HG03439 (cell line): Measurements from ENCODE around the gene HS3ST5.
"Not testable (repeated sequence)": the region's sequence is repeated elsewhere in the genome, so short reads cannot be mapped to it uniquely, and the experiment has no call there.

Experiments used
- ATAC-seq: cut with Tn5 transposase; IDR thresholded peaks from one replicate; pipeline ENCODE4 v1.9.1; 2021; ENCODE audit warnings: mild to moderate bottlenecking, moderate library complexity; ENCODE audit not compliant: unreplicated experiment

The HS3ST5 gene

DNA sequence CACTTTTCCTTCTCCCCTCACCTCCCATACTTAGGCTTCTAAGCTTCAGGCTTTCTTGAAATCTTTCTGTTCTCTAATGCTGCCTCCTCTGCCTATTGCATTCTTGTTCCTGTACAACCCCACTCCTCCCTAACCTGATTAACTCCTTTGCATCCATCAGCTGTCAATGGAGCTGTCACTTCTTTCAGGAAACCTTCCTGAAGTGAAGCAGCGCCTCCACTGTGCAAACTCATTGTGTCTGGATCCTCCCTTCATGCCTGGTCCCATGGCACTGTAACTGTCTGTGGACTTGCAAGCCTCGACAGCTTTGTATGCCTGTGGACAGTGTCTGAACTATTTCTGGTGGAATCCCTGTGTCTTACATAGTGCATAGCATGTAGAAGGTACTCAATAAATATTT is 185.0 kb downstream of the HS3ST5 start:
- no peak for ATAC-seq

- no peak for ATAC-seq
Measured at GRCh38 chr6:114155763-114156162, 187.1 kb downstream of the HS3ST5 start.

GRCh38 chr6:114154812-114155211 is 188.0 kb downstream of the HS3ST5 start:
- ATAC-seq, result no peak

DNA sequence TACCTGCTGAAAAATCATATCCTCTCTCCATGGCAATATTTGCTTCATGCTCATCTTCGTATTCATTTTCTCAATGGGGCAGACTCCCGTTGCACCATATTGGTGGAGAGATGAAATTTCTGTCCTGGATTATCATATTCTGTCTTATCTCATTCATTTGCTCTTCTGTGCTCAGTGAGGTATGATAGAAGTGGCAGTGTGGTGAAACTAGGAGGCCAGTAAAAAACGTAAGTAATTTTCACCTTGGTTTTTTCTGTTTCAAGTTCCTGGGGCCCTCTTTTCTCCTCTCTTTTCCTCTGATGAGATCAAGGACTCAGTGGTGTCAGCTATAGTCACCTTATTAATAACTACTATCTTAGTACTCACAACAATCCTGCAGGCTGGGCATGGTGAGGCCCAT is 189.4 kb downstream of the HS3ST5 start:
- ATAC-seq, result no peak

- ATAC-seq, result no peak
Measured at GRCh38 chr6:114151064-114151690, 191.6 kb downstream of the HS3ST5 start.

DNA sequence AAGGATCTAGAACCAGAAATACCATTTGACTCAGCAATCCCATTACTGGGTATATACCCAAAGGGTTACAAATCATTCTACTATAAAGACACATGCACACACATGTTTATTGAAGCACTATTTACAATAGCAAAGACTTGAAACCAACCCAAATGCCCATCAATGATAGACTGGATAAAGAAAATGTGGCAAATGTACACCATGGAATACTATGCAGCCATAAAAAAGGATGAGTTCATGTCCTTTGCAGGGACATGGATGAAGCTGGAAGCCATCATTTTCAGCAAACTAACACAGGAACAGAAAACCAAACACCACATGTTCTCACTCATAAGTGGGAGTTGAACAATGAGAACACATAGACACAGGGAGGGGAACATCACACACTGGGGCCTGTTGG is 193.6 kb downstream of the HS3ST5 start:
- ATAC-seq, result not testable (repeated sequence)

DNA sequence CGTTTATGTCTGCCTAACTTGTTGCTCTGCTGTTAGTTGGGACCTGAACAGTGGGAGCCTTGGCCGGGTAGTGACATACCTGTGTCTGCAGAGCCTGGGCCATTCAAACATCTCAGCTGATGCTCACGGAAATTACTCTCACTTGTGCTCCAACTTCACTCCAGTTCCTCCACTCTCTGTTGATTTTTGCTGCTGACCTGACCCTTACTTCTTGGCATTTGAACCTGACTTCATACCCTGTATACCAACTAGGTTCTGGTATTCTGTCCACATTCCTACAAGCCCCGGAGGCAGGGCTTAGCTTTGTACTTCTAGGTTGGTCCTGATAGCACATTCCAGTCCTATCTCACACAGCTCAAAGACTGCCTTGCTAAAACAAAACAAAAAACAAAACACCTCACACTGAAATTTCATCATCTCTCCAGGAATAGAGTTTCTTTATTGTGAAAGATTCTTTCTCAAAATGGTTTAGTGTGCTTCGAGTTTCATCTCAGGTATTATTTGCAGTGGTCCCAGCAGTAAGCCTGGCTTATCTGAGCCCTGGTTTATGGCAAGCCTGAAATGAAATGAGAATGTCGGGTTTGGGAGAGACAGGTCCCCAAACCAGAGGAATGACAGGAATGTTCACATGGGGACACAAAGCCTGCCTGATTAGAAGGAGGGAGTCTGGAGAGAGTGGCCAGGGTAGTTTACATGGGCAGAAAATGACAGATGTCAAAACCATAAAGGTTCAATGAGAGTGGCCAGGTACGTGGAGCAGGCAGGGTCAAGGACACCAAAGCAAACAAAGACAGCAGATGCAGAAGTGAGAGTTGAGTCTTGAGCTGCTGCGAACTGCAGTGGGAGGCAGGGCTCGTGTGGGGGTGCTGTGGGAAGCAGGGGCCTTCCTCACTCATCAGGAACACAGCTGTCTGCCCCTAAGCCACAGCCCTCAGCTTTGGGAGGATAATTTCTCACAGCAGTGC is 197.7 kb downstream of the HS3ST5 start:
- no peak for ATAC-seq

- ATAC-seq, result no peak
Measured at GRCh38 chr6:114142258-114142657, 200.6 kb downstream of the HS3ST5 start.

DNA sequence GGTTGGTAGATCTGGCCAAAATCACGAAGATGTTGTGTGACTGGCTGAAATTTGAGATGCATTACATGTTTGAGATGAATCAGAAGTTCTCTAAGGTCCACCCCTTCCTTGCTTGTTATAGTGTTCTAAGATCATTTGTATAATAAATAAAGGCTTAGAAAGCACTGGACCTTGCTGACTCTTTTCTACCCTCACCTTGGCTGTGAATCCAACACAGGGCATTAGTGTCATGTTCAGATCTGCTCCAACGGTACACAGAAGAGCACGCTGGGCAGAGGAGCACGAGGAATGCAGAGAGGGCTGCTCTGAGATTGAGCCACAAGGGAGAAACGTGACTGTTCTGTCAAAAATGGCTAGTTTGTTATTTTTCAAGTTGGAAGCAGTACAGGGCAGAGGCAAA is 202.4 kb downstream of the HS3ST5 start:
- no peak for ATAC-seq

DNA sequence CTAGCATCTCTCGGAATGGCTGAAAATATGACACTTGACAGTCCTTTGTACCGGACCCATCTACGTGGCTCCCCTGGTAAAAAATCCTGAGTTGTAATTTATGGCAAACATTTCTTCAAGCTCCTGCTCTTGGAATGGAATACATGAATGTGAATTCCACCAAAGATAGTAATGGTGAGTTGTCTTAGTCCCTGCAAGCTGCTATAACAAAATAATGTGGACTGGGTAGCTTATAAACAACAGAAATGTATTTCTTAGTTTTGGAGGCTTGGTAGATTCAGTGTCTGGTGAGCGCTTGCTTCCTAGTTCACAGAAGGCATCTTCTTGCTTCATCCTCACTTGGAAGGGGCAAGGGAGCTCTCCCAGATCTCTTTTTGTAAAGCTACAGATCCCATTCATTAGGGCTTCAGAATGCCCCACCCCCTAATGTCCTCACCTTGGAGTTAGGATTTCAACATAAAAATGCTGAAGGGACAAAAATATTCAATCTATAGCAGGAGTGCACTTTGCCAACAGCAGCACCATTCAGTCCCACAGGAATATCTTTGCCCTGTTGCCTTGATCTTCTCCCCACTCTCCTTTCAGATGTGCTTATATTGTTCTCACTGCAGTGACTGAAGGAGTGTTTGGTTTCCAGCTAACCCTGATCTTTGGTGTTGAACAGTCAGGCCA is 204.1 kb downstream of the HS3ST5 start:
- ATAC-seq, result no peak

DNA sequence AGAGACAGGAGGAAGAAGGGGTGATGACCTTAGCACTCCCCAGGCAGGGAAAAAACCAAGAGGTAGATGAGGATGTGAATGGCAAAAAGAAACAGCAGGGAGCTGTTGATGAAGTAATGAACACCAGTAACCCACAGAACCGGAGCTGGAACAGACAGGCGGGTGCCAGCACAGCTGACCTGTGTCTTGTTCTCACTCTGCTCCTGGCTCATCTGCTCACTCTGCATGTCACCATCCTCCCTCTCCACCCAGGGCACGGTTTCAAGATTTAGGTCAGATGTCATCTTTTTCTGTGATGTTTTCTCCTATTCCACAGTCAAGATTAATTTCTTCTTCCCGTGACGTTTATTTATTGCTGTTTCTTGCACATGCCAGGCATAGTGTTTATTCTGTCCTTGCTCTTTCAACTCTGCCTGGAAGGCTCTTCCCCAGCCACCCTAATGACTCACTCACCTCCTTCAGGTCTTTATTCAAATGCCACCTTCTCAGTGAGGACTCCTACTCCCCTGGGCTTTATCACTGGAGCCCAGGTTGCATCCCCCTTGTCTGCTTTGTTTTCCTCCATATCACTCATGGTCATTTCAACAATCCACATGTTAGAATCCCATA is 207.4 kb downstream of the HS3ST5 start:
- no peak for ATAC-seq

DNA sequence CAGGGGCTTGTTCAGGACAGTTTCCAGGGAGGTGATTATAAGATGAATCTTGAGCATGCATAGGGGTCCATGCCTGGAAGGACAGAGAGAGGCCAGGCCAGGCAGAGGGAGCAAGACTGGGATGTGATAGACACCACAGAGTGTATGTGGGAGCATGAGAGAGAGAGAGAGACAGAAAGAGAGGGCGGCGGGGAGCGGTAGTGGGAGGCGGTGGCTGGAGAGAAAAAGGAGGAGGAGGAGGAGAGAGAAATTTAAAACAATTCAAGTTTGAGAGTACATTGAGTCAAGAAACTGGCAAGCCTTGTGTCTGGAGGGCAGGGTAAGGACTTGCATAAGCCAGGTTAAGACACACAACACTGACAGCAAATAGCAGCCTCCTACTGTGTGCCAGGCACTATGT is 209.0 kb downstream of the HS3ST5 start:
- ATAC-seq, result no peak

DNA sequence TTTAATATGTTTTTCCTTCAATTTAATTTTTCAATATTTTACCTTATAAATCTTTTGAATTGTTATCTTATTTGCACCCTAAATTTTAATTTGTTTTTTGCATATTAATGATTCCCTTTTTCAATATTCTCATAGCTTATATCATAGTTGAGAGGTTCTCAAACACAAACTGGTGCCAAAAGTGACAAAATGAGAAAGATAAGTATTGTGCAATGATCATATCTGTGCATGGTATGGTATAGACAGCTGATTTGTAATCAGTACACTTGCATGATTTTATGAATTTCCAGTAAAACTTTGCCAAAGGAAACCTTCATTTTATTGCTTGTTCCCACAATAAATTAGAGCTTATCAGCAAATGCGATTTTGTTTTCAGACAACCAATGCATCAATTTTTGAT is 210.9 kb downstream of the HS3ST5 start:
- ATAC-seq, result no peak

GRCh38 chr6:114125576-114125975 is 217.2 kb downstream of the HS3ST5 start:
- no peak for ATAC-seq

DNA sequence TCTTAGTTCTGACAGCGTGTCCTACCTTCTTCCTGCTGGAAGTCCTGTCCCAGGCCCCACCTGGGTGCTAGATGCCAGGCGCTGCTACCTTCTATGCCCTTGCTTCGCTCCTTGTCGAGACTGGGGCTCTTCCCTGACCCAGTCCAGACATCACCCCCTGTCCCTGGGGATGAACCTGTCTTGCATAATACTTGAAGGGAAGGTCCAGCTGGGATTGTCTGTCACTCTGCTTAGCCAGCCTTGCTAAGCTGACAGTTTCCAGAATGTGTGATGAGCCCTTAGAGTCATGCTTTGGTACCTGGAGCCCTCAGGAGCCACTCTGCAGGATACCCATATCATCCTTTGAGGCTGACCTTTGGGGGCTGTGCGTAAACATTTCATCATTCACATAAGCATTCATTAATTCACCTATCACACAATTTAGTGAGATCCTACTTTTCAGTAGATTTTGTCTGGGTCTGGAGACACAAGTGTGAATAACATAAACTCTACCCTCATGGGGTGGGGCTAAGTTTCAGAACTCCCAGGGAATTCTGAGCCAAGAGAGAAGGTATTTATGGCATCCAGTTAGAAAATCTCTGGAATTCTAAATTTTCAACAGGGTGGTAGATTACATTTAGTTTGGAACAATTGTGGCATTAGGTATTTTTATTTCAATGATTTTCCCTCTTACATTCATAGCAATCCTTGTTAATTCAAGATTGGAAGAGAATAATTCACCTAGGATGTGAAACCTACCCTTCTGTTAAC is 220.7 kb downstream of the HS3ST5 start:
- ATAC-seq, result no peak

DNA sequence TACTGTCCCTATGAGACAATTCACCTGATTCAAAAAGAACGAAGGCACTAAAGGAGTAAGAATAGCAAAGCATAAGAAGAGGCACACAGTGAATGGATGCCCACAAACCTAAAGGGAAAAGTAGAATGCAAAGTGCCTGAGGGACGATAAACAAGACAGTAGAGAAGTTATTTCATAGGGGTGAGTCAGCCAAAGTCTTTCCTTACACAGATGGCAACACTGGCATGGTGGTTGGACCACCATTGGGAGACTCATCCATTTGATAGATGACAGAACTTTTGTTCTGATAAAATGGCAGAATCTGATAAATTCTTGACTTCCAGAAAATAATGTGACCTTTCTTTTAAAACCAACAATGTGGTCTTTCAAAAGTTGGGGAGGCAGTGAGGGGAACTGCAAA is 223.8 kb downstream of the HS3ST5 start:
- no peak for ATAC-seq

- ATAC-seq, result no peak
Measured at GRCh38 chr6:114115652-114116051, 227.2 kb downstream of the HS3ST5 start.

- no peak for ATAC-seq
Measured at GRCh38 chr6:114108119-114109002, 234.5 kb downstream of the HS3ST5 start.

DNA sequence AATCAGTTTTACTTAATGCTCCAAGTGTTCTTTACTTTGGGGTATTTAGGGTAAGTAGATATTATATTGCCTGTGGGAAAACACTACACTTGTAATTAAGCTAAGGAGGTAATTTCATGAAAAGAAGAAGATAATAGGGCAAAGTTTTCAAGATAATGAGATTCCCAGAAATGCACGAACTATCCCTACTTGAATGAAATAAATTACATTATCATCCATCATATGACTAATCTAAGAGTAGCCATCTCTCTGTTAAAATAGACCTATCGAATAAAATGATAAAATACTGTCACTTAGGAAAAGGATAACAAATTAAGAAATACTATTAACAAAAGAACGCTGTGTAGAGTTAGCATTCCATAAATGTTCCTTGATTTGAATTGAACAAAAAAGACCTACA is 236.8 kb downstream of the HS3ST5 start:
- no peak for ATAC-seq

DNA sequence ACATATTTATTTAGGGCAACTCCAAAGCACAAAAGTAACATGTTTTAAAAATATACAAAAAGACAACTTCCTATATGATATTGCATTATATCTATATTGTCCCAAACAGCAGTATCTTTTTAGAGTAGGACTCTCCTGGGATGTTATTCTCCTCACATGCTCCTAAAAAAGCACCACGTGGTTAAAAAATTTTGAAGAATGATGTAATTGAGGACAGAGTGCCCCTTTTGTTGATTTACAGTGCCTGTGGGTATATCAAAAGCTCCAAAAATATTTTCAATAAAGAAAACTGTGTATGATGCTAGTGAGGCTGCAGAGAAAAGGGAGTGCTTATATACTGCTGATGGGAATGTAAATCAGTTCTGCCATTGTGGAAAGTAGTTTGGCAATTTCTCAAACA is 241.6 kb downstream of the HS3ST5 start:
- ATAC-seq, result no peak
